Activated T-cell treated with anti-CD3 and anti-CD28 coated beads, Interleukin-2, amount 50 U/mL, for 72 hours (primary cell): ENCODE results near the gene DMAC2L. TPM values are rescaled to one million over a fixed set of nuclear protein-coding genes. Genes with fewer than 3 reads are reported as not detected.
"Not testable (repeated sequence)": the region's sequence is repeated elsewhere in the genome, so short reads cannot be mapped to it uniquely, and the experiment has no call there.

ENCODE experiments used
- ATAC-seq, 2 donors: fragments of 150-1000 bp; cut with Tn5 transposase; replicated peaks in 1 of 2; 2 replicates each; pipeline ENCODE4 v1.10.0; 2021; ENCODE audit warnings: moderate library complexity in 2 of 2, mild to moderate bottlenecking in 1 of 2
- DNase-seq, 2 donors: peaks; one replicate each; pipeline ENCODE4 v3.0.0; 2021 to 2022; ENCODE audit warnings: mixed read lengths in 1 of 2
- H3K27ac Mint-ChIP-seq: one replicate; pipeline ENCODE4 v1.8.0; 2022; ENCODE audit warnings: mild to moderate bottlenecking, moderate library complexity, mixed read lengths
- H3K27me3 Mint-ChIP-seq: one replicate; pipeline ENCODE4 v1.8.0; 2022; ENCODE audit warnings: low read depth, mixed read lengths
- H3K36me3 Mint-ChIP-seq, 2 donors: one replicate each; pipeline ENCODE4 v1.8.0; 2022; ENCODE audit warnings: mixed read lengths in 2 of 2, mild to moderate bottlenecking in 1 of 2; ENCODE audit not compliant: insufficient read depth in 2 of 2
- H3K4me1 Mint-ChIP-seq: one replicate; pipeline ENCODE4 v1.8.0; 2022; ENCODE audit warnings: low read depth, mixed read lengths
- H3K4me3 Mint-ChIP-seq, 2 donors: one replicate each; pipeline ENCODE4 v1.8.0; 2022; ENCODE audit warnings: mild to moderate bottlenecking in 2 of 2, mixed read lengths in 2 of 2, moderate library complexity in 2 of 2
- H3K9me3 Mint-ChIP-seq, 2 donors: one replicate each; pipeline ENCODE4 v1.8.0; 2022; ENCODE audit warnings: mixed read lengths in 2 of 2
- total RNA-seq, 2 donors: library from RNA; stranded (reverse); gene quantifications; one replicate each; pipeline ENCODE4 v1.2.3, GENCODE V29; 2022

DMAC2L gene
- total RNA-seq, 2 donors from 2014 or later = 18.2 to 18.9 TPM

DNA sequence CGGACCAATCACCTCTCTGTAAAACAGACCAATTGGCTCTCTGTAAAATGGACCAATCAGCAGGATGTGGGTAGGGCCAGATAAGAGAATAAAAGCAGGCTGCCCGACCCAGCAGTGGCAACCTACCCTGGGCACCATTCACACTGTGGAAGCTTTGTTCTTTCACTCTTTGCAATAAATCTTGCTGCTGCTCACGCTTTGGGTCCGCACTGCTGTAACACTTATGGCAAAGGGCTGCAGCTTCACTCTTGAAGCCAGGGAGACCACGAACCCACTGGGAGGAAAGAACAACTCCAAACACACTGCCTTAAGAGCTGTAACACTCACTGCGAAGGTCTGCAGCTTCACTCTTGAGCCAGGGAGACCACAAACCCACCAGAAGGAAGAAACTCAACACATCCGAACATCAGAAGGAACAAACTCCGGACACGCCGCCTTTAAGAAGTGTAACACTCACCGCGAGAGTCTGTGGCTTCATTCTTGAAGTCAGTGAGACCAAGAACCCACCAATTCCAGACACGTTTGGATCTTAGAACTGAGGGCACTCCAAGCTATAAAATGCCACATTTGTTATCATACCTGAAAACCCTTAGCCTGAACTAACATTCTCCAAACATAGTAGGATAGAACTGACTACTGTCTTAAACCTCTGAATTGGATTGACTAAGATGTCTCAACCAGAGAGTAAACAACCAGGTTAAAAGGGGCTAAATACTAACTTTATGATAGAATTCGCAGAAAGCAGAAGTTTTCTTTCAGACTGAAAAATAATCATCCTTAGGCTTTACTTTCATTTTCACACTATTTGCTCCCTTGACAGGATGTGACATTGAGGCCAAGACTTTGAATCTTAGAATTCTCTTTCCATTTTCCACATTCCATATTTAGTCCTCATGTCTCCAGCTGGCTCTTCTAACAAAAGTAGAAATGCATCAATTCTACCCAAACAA is 50.9 kb downstream of the DMAC2L start:
- peaks cover 0 to 3% of the 10 kb centered on the region in 2 donors for H3K36me3 Mint-ChIP-seq

DNA sequence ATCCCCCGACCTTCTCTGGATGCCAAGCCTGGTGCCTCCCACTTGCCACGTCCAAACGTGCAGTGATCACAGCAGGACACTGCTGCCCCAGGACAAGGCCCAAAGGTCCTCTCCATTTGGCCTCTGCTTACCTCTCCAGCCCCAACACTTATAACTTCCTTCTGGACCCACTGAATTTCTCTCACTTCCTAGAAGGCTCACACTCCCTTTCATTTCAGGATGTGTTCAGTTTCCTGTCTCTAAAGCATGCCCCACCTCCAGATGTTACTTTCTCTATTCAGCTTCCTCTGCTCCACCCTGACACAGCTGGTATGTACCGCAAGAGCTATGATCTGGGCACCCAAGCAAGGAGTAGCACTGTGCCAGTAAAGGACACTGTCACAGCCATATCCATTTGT is 51.6 kb downstream of the DMAC2L start:
- H3K27me3 Mint-ChIP-seq = no peaks in the 10 kb centered on the region
- peak overlapping the region; percentile 85 to 90 for H3K4me3 Mint-ChIP-seq
- DNase-seq (peak; percentile 31 to 50), ATAC-seq (peak; percentile 88 to 93)
- peaks cover 0 to 3% of the 10 kb centered on the region in 2 donors for H3K36me3 Mint-ChIP-seq
- peaks cover 0 to 4% of the 10 kb centered on the region in 2 donors for H3K9me3 Mint-ChIP-seq
- H3K4me1 Mint-ChIP-seq = peaks cover 25% of the 10 kb centered on the region
- peak overlapping the region; percentile 90 for H3K27ac Mint-ChIP-seq

More for the DNA sequence above, 50.9 kb downstream of the DMAC2L start:
- Mint-ChIP-seq H3K4me3 (peak overlapping the region; percentile 85 to 90), H3K4me1 (peaks cover 25% of the 10 kb centered on the region), H3K9me3 (peaks cover 0 to 4% of the 10 kb centered on the region in 2 donors), H3K27me3 (no peaks in the 10 kb centered on the region), H3K27ac (peak overlapping the region; percentile 90)
- ATAC-seq = peak; percentile 39 to 49
- peak; percentile 26 to 37 for DNase-seq

DNA sequence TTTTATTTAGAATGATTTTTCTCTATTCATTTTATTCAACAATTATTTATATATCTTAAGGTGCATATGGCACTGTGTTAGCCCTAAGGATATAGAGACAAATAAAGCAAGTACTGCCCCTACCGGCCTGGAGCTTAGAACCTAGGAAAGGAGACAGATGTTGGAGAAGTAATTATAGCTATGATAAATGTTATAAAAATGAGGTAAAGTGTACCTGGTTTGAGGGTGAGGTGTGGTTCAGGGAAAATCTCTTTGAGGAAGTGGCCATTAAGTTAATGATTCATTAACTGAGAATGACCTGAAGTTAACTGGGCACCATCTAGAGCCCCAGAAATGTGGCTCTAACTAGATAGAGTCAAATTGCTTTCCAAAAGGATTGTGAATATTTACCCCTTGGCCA is 52.7 kb downstream of the DMAC2L start:
- no peaks in the 10 kb centered on the region for H3K27me3 Mint-ChIP-seq
- H3K4me3 Mint-ChIP-seq = no peak overlapping the region
- DNase-seq (no peak), ATAC-seq (no peak)
- peaks cover 0 to 3% of the 10 kb centered on the region in 2 donors for H3K36me3 Mint-ChIP-seq
- peaks cover 0 to 4% of the 10 kb centered on the region in 2 donors for H3K9me3 Mint-ChIP-seq
- H3K4me1 Mint-ChIP-seq = peaks cover 25% of the 10 kb centered on the region
- no peak overlapping the region for H3K27ac Mint-ChIP-seq

DNA sequence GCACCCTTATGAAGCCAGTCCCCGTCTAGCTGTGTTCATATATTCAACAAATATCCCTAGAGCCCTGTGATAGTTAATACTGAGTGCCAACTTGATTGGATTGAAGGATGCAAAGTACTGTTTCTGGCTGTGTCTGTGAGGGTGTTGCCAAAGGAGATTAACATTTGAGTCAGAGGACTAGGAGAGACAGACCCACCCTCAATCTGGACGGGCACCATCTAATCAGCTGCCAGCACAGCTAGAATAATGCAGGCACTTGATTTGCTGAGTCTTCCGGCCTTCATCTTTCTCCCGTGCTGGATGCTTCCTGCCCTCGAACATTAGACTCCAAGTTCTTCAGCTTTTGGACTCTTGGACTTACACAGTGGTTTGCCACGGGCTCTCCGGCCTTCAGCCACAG is 53.4 kb downstream of the DMAC2L start:
- DNase-seq, H3K36me3 Mint-ChIP-seq, H3K9me3 Mint-ChIP-seq, H3K27ac Mint-ChIP-seq, H3K27me3 Mint-ChIP-seq, H3K4me3 Mint-ChIP-seq, ATAC-seq: not testable (repeated sequence)
- H3K4me1 Mint-ChIP-seq = peaks cover 25% of the 10 kb centered on the region

DNA sequence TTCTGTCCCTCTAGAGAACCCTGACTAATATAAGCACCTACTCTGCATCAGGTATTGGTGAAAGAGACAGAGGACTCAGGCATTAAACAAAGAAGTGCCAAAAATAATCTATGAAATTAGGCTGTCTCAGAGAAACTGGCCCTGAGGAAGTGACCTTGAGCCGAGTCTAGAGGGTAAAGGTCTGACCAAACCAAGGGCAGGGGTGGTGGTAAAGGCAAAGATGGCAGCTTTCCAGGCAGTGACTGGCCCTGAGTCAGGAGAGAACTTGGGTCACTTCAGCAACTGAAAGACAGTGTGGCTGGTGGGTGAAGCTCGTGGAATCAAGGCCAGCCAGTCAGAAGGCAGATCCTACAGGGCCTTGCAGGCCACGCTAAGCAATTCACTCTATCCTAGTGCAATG is 54.0 kb downstream of the DMAC2L start:
- ATAC-seq (no peak), DNase-seq (no peak)
- peaks cover 0 to 4% of the 10 kb centered on the region in 2 donors for H3K9me3 Mint-ChIP-seq
- H3K27me3 Mint-ChIP-seq = no peaks in the 10 kb centered on the region
- H3K36me3 Mint-ChIP-seq = peaks cover 0 to 3% of the 10 kb centered on the region in 2 donors
- H3K27ac Mint-ChIP-seq = no peak overlapping the region
- no peak overlapping the region for H3K4me3 Mint-ChIP-seq
- peaks cover 25% of the 10 kb centered on the region for H3K4me1 Mint-ChIP-seq

DNA sequence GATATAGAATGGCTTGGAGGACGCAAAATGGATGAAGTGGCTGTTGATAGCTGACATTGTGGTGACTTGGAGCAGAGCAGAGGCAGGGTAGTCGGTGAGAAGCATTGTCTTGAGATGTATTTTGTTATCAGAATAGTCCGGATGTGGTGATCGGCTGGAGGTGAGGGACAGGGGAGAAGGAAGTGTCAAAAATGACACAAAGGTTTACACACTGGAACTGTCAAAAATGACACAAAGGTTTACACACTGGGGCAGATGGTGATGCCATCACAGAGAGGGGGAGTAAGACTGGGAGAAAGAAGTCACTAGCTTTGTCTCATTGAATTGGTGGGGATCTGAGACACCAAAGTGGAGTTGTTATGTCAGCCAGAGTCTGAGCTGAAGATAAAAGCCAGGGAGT is 54.5 kb downstream of the DMAC2L start:
- peaks cover 0 to 4% of the 10 kb centered on the region in 2 donors for H3K9me3 Mint-ChIP-seq
- DNase-seq = no peak
- H3K27ac Mint-ChIP-seq = no peak overlapping the region
- H3K4me3 Mint-ChIP-seq = no peak overlapping the region
- H3K36me3 Mint-ChIP-seq = peaks cover 0 to 3% of the 10 kb centered on the region in 2 donors
- no peak for ATAC-seq
- H3K4me1 Mint-ChIP-seq = peaks cover 25% of the 10 kb centered on the region
- no peaks in the 10 kb centered on the region for H3K27me3 Mint-ChIP-seq

DNA sequence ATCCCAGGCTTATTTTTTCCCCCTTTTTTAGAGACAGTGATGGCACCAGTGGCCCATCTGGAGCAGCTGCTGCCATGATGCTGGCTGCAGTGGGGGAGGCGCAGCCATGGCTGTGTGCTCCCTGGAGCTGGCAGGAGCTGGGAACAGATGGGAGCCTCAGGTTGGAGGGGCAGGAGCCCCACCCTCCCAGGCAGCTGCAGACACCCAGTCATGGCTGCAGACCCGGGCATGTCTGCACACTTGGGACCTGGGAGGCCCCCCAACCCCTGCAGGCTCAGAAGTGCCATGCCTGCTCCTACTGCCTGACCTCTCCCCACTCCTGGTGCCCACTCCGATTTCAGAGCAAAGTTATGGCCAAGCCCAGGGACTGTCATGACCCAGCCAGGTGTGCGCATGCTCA is 59.4 kb downstream of the DMAC2L start:
- H3K4me3 Mint-ChIP-seq = no peak overlapping the region
- H3K27ac Mint-ChIP-seq = no peak overlapping the region
- no peaks in the 10 kb centered on the region for H3K9me3 Mint-ChIP-seq
- peaks cover 6% of the 10 kb centered on the region for H3K4me1 Mint-ChIP-seq
- no peak for ATAC-seq
- H3K27me3 Mint-ChIP-seq = no peaks in the 10 kb centered on the region
- H3K36me3 Mint-ChIP-seq = no peaks in the 10 kb centered on the region
- DNase-seq = no peak

DNA sequence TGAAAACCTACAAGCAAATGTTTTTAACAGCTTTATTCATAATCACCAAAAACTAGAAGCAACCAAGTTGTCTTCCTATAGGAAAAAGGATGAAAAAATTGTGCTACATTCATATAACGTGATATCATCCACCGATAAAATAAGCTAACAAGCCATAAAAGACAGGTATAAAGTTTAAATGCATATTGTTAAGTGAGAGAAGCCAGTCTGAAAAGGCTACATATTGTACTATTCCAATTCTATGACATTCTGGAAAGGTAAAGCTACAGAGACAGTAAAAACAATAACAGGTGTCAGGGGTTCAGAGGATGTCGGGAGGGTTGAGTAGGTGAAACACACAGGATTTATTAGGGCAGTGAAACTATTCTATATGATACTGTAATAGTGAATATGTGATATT is 61.8 kb downstream of the DMAC2L start:
- DNase-seq = no peak
- H3K4me3 Mint-ChIP-seq = no peak overlapping the region
- no peaks in the 10 kb centered on the region for H3K27me3 Mint-ChIP-seq
- no peaks in the 10 kb centered on the region for H3K36me3 Mint-ChIP-seq
- H3K4me1 Mint-ChIP-seq = no peaks in the 10 kb centered on the region
- no peaks in the 10 kb centered on the region for H3K9me3 Mint-ChIP-seq
- H3K27ac Mint-ChIP-seq = no peak overlapping the region
- ATAC-seq = no peak

DNA sequence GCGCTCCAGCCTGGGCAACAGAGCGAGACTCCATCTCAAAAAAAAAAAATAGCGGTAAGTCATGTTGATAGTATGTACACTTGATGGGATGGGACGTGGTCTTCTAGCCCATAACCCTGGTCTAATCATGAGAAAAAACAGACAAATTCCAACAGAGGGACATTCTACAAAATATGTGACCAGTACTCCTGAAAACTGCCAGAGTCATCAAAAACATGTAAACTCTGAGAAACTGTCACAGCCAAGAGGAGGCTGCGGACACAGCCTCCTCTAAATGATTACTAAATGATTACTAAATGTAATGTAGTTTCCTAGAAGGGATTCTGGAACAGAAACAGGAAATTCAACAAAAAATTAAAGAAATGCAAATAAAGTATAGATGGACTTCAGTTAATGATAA is 63.6 kb downstream of the DMAC2L start:
- Mint-ChIP-seq H3K9me3 (no peaks in the 10 kb centered on the region), H3K36me3 (no peaks in the 10 kb centered on the region), H3K4me3 (no peak overlapping the region), H3K4me1 (no peaks in the 10 kb centered on the region), H3K27ac (no peak overlapping the region), H3K27me3 (no peaks in the 10 kb centered on the region)
- no peak for ATAC-seq
- DNase-seq = no peak

Other genes starting within 250 kb of the DMAC2L start
- 10 to 100 TPM; 11.3 to 13.8 TPM for gene VCPKMT, start 195.8 kb upstream of the DMAC2L start, total RNA-seq
- gene SOS2, start 80.7 kb upstream of the DMAC2L start, total RNA-seq = 10 to 100 TPM; 38.2 to 41.7 TPM
- gene L2HGDH, start 95 bp upstream of the DMAC2L start, total RNA-seq = 10 to 100 TPM; 11.2 to 18.2 TPM
- gene CDKL1, start 84.6 kb downstream of the DMAC2L start, total RNA-seq = 1 to 10 TPM; 6.3 to 9.3 TPM
- 10 to 100 TPM; 19.0 to 20.8 TPM for gene MAP4K5, start 220.2 kb downstream of the DMAC2L start, total RNA-seq
- under 1 TPM; 0.77 to 0.93 TPM for gene ATL1, start 247.8 kb downstream of the DMAC2L start, total RNA-seq